SK-N-SH (cell line): ENCODE measurements around the gene RFX4. TPM values are rescaled to one million over a fixed set of nuclear protein-coding genes. Genes with fewer than 3 reads are reported as not detected.

ENCODE experiments used
- CTCF ChIA-PET: fragments of 300-600, 350-600 bp; formaldehyde crosslinking; extraction: SDS; loops from one replicate; lab custom pipeline; 2021; lab: Yijun Ruan, JAX
- POLR2A ChIA-PET: fragments of 350-600 bp; sonication (Branson Sonifier 250); formaldehyde crosslinking; extraction: SDS; loops from one replicate; lab custom pipeline; 2020; ENCODE audit warnings: antibody characterized with exemption, inconsistent platforms; lab: Yijun Ruan, JAX
- DNase-seq: peaks from one replicate; pipeline ENCODE4 v3.0.0; 2012
- H2AFZ ChIP-seq: fragments of 200-600 bp; sonication (generic); 2 replicates; pipeline ENCODE4 v1.8.1; 2016; ENCODE audit warnings: antibody characterized with exemption, mild to moderate bottlenecking, low read depth
- H3F3A ChIP-seq: fragments of 200-600 bp; sonication (generic); replicated peaks from 2 replicates; pipeline ENCODE3; 2016; ENCODE audit warnings: antibody characterized with exemption, mild to moderate bottlenecking; ENCODE audit not compliant: insufficient read depth
- H3K27ac ChIP-seq, 2 experiments: fragments of 200-500 bp in 1 of 2; fragments of 200-600 bp in 1 of 2; sonication (Bioruptor generic) in 1 of 2; sonication (generic), shearing (Covaris generic) in 1 of 2; 2 replicates each; pipeline versions ENCODE4 v1.5.1 to v1.6.1; 2014 to 2016; ENCODE audit warnings: low read depth in 2 of 2, inconsistent platforms in 1 of 2, low read length in 1 of 2, mild to moderate bottlenecking in 1 of 2, mixed read lengths in 1 of 2
- H3K27me3 ChIP-seq: fragments of 200-600 bp; sonication (generic), shearing (Covaris generic); 2 replicates; pipeline ENCODE4 v1.6.1; 2016; ENCODE audit warnings: mixed run types; ENCODE audit not compliant: insufficient read depth
- H3K36me3 ChIP-seq, 2 experiments: fragments of 200-500 bp in 1 of 2; fragments of 200-600 bp in 1 of 2; sonication (Bioruptor generic) in 1 of 2; sonication (generic) in 1 of 2; replicated peaks in 1 of 2; 2 replicates each; pipeline versions ENCODE3 to v1.5.1; 2014 to 2016; ENCODE audit warnings: low read length in 1 of 2, mild to moderate bottlenecking in 1 of 2; ENCODE audit not compliant: insufficient read depth in 2 of 2, control insufficient read depth in 1 of 2
- H3K4me1 ChIP-seq, 2 experiments: fragments of 200-500 bp in 1 of 2; fragments of 200-600 bp in 1 of 2; sonication (Bioruptor generic) in 1 of 2; sonication (generic), shearing (Covaris generic) in 1 of 2; 2 replicates each; pipeline versions ENCODE4 v1.5.1 to v1.6.1; 2014 to 2016; ENCODE audit warnings: low read depth in 1 of 2, low read length in 1 of 2, mixed run types in 1 of 2; ENCODE audit not compliant: insufficient read depth in 2 of 2, control insufficient read depth in 1 of 2
- H3K4me2 ChIP-seq: fragments of 200-600 bp; sonication (generic), shearing (Covaris generic); 2 replicates; pipeline ENCODE4 v1.6.1; 2017; ENCODE audit warnings: mixed run types
- H3K4me3 ChIP-seq, 2 experiments: fragments of 200-500 bp in 1 of 2; fragments of 200-600 bp in 1 of 2; sonication (Bioruptor generic) in 1 of 2; sonication (generic), shearing (Covaris generic) in 1 of 2; 2 replicates each; pipeline versions ENCODE4 v1.5.1 to v1.8.1; 2014 to 2016; ENCODE audit warnings: low read depth in 2 of 2, inconsistent platforms in 1 of 2, low read length in 1 of 2, mild to moderate bottlenecking in 1 of 2, mixed read lengths in 1 of 2, moderate library complexity in 1 of 2
- H3K79me2 ChIP-seq: fragments of 200-600 bp; sonication (generic); 2 replicates; pipeline ENCODE4 v1.8.1; 2017; ENCODE audit warnings: mild to moderate bottlenecking; ENCODE audit not compliant: insufficient read depth
- H3K9ac ChIP-seq: fragments of 200-600 bp; sonication (generic); 2 replicates; pipeline ENCODE4 v1.6.1; 2017; ENCODE audit warnings: mixed run types
- H3K9me2 ChIP-seq: fragments of 200-600 bp; sonication (generic); 2 replicates; pipeline ENCODE4 v1.6.1; 2017; ENCODE audit warnings: mixed run types
- H3K9me3 ChIP-seq: fragments of 200-600 bp; sonication (generic); 2 replicates; pipeline ENCODE4 v1.6.1; 2017; ENCODE audit warnings: mixed run types, mild to moderate bottlenecking, moderate library complexity
- H4K20me1 ChIP-seq: fragments of 200-600 bp; sonication (generic); 2 replicates; pipeline ENCODE4 v1.6.1; 2017; ENCODE audit warnings: mild to moderate bottlenecking, mixed run types; ENCODE audit not compliant: insufficient read depth
- CTCF ChIP-seq: fragments of 200-600 bp; sonication (generic); IDR thresholded peaks from 2 replicates; pipeline ENCODE4 v1.6.1; 2017; ENCODE audit warnings: antibody characterized with exemption, mild to moderate bottlenecking, moderate library complexity
- EP300 ChIP-seq, 2 experiments: IDR thresholded peaks; 2 replicates each; pipeline versions ENCODE4 v1.4.0 to v1.6.1; 2012; ENCODE audit warnings: borderline replicate concordance in 1 of 2, low read depth in 1 of 2, low read length in 1 of 2
- FOSL2 ChIP-seq: IDR thresholded peaks from 2 replicates; pipeline ENCODE4 v1.4.0; 2012; ENCODE audit warnings: low read depth, mild to moderate bottlenecking, moderate library complexity, borderline replicate concordance
- FOXJ3 ChIP-seq: sonication (generic); formaldehyde crosslinking; IDR thresholded peaks from 2 replicates; pipeline ENCODE4 v1.5.1; 2020; ENCODE audit warnings: mild to moderate bottlenecking, missing genetic modification reagents
- GABPA ChIP-seq: IDR thresholded peaks from 2 replicates; pipeline ENCODE4 v1.4.0; 2012; ENCODE audit warnings: low read depth, mild to moderate bottlenecking
- GATA2 ChIP-seq: sonication (generic); formaldehyde crosslinking; IDR thresholded peaks from 2 replicates; pipeline ENCODE4 v1.5.0; 2020; ENCODE audit warnings: mild to moderate bottlenecking, missing genetic modification reagents
- IRF3 ChIP-seq: fragments of 150-350 bp; IDR thresholded peaks from 2 replicates; pipeline ENCODE4 v1.6.1; 2016; ENCODE audit warnings: mild to moderate bottlenecking, low read depth, low read length
- MEF2A ChIP-seq: IDR thresholded peaks from 2 replicates; pipeline ENCODE4 v1.4.0; 2012; ENCODE audit warnings: low read depth, borderline replicate concordance
- MXI1 ChIP-seq: IDR thresholded peaks from 2 replicates; pipeline ENCODE4 v1.6.1; 2012; ENCODE audit warnings: mild to moderate bottlenecking, low read depth, low read length, improper control_type of control experiment
- NFIC ChIP-seq: IDR thresholded peaks from 2 replicates; pipeline ENCODE4 v1.4.0; 2012; ENCODE audit warnings: borderline replicate concordance
- RCOR1 ChIP-seq: fragments of 150-350 bp; IDR thresholded peaks from 2 replicates; pipeline ENCODE4 v1.6.1; 2017; ENCODE audit warnings: antibody characterized with exemption, low read length
- SIN3A ChIP-seq: IDR thresholded peaks from 2 replicates; pipeline ENCODE4 v1.6.1; 2012; ENCODE audit warnings: low read depth, mild to moderate bottlenecking, low read length, moderate library complexity, borderline replicate concordance
- TCF12 ChIP-seq: IDR thresholded peaks from 2 replicates; pipeline ENCODE4 v1.4.0; 2012
- YY1 ChIP-seq: IDR thresholded peaks from 2 replicates; pipeline ENCODE4 v1.4.0; 2012; ENCODE audit warnings: low read depth, mild to moderate bottlenecking
- WGBS: methylation state at CpG from one replicate; pipeline ENCODE4 v1.1.6; 2017; ENCODE audit warnings: low lambda C conversion rate; 5-methylcytosine and 5-hydroxymethylcytosine counted together
- polyA plus RNA-seq, 3 experiments: library from polyadenylated mRNA; depleted of rRNA; stranded (reverse); fragments of >200 nt; gene quantifications; 2 replicates each; pipeline ENCODE4 v1.2.3, GENCODE V29; 2012
- TF ChIP-seq, protein P1 (sequence below): fragments of 150-350 bp; IDR thresholded peaks from 2 replicates; pipeline ENCODE4 v1.6.1; 2017; ENCODE audit warnings: antibody characterized with exemption, low read length, low read depth, borderline replicate concordance
- TF ChIP-seq, protein P2 (sequence below): IDR thresholded peaks from 2 replicates; pipeline ENCODE4 v1.4.0; 2012; ENCODE audit warnings: low read depth
- TF ChIP-seq, protein P3 (sequence below): IDR thresholded peaks from 2 replicates; pipeline ENCODE4; 2012

Gene RFX4
- polyA plus RNA-seq, 1 of the 3 experiments (the other 2 are of a cell fraction) = not detected

DNA sequence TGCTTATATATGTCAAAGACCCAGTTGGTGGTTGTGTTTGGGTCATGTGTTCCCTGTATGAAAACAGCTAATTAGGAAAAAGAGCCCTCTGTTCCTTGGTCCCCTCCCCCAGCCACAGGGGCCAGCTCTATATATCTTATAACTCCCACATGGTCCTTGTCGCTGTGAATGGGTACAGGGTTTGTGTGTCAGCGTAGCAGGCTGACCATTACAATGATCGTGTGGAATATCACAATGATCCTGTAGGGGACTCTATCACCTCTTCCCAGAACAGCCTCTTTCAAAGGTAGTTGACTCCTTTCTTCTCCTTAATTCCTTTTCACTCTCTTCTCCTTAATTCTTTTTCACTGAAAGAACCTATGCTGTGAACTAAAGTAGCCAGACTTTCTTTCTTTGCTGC lies 140.0 kb downstream of the RFX4 start:
- Histone ChIP-seq H3K27me3 (no peaks in the 10 kb centered on the region), H3K9ac (no peak overlapping the region), H3K36me3 (no peaks in the 10 kb centered on the region), H3K9me2 (no peaks in the 10 kb centered on the region), H3K4me3 (no peak overlapping the region), H3F3A (no peaks in the 10 kb centered on the region), H3K9me3 (no peaks in the 10 kb centered on the region), H2AFZ (no peak overlapping the region), H4K20me1 (no peaks in the 10 kb centered on the region), H3K27ac (no peak overlapping the region), H3K4me2 (no peak overlapping the region), H3K79me2 (no peaks in the 10 kb centered on the region), H3K4me1 (no peaks in the 10 kb centered on the region)
- ChIA-PET POLR2A (no interaction called here), CTCF (interaction anchor here (0.6 kb wide), 1 partner anchor 20 kb away, joined by 3 read pairs; no protein-coding TSS in a partner anchor)
- WGBS = 81% methylated on average over 3 of the region's 3 CpGs
- no peak for DNase-seq
- TF ChIP-seq GABPA = no peak
- no peak for TF ChIP-seq FOSL2
- no peak for TF ChIP-seq EP300 (IDR thresholded peaks at IDR 0.05; ENCODE audit: borderline replicate concordance in 1 of 2, low read depth in 1 of 2, low read length in 1 of 2)
- TF ChIP-seq SIN3A = no peak
- no peak for TF ChIP-seq YY1
- TF ChIP-seq, protein P1, sequence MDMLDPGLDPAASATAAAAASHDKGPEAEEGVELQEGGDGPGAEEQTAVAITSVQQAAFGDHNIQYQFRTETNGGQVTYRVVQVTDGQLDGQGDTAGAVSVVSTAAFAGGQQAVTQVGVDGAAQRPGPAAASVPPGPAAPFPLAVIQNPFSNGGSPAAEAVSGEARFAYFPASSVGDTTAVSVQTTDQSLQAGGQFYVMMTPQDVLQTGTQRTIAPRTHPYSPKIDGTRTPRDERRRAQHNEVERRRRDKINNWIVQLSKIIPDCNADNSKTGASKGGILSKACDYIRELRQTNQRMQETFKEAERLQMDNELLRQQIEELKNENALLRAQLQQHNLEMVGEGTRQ = no peak
- TF ChIP-seq MEF2A = no peak
- no peak for TF ChIP-seq GATA2
- TF ChIP-seq FOXJ3 = no peak
- no peak for TF ChIP-seq NFIC
- no peak for TF ChIP-seq RCOR1
- TF ChIP-seq, protein P2, sequence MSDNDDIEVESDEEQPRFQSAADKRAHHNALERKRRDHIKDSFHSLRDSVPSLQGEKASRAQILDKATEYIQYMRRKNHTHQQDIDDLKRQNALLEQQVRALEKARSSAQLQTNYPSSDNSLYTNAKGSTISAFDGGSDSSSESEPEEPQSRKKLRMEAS = no peak
- no peak for TF ChIP-seq MXI1
- no peak for TF ChIP-seq IRF3
- TF ChIP-seq, protein P3, sequence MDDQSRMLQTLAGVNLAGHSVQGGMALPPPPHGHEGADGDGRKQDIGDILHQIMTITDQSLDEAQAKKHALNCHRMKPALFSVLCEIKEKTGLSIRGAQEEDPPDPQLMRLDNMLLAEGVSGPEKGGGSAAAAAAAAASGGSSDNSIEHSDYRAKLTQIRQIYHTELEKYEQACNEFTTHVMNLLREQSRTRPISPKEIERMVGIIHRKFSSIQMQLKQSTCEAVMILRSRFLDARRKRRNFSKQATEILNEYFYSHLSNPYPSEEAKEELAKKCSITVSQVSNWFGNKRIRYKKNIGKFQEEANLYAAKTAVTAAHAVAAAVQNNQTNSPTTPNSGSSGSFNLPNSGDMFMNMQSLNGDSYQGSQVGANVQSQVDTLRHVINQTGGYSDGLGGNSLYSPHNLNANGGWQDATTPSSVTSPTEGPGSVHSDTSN = no peak
- no peak for TF ChIP-seq CTCF
- no peak for TF ChIP-seq TCF12
